DMS79 (cell line): ENCODE data around the gene CCDC171.
"Not testable (repeated sequence)": the region's sequence is repeated elsewhere in the genome, so short reads cannot be mapped to it uniquely, and the experiment has no call there.

ENCODE experiments used
- DNase-seq: peaks from one replicate; lab custom pipeline; 2025; lab: John Stamatoyannopoulos, UW

The CCDC171 gene

DNA sequence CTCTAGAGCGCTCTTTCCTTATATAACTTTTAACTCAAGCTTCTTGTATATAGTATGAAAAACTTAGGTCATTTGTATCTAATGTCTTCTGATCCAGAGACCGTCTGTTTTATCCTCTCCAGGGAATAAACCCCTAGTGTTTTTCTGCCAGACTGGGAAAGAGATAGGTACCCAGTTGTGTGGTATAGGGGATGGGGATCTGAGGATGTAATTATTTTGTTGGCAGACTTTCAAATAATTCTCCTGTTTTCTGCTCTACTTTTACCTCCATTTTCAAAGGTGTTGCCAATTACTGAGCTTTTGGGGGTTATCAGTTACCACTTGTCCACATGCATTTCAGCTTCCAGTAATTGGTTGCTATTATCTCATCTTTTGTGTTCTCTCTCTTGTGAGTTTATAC is 17.9 kb downstream of the CCDC171 start:
- DNase-seq = no peak

DNA sequence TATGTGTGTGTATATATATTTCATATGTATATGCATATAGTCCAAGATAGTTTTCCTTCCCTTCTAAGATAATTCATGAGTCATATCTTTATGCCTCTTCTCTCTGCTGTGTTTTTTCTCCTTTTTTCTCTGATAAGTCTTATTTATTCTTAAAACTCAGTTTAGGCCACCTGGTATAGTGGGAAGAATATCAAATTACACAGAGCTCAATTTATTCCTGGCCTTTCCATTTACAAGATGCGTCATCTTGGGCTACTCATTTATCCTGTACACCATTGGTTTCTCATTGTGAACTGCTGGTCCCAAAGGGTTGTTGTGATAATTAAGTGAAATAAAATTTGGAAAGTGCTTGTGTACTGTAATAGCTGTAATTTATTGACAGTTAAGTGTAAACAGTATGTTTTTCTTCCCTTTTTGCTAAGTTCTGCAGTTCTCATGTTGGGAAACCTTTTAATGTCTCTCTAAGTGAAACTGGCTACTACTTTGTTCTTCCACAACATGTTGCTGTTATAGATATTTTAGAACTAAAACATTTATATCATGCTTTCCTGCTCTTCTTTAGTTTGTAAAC is 19.4 kb downstream of the CCDC171 start:
- no peak for DNase-seq

DNA sequence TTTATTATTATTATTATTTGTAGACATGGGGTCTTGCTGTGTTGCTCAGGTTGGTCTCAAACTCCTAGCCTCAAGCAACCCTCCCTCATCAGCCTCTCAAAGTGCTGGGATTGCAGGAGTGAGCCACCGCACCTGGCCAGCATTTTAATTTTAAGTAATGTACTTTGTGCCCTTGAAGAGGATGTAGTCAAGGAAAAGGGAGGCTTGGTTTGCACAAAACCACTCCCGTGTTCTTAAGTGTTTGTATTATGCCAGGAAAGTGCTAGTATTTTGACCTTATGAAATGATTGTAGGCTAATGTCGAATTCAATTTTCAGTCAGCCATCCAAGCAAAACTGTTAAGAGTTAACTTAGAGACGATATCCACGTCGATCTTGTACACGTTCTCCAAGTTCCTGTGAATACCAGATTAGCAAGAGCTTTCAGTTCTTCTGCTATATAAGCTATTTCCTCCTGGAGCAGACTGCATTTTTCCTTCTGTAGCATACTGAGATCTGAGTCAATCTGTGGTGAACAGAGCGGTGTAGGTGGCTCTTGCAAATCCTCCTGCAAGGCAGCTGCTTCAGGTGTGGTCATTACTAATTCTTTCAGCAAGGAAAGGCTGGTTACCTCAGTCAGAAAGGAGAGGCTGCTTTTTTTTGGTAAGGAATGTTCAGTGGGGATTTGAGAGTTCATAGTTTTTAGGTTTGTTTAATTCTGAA is 23.7 kb downstream of the CCDC171 start:
- DNase-seq = peak; percentile 73

DNA sequence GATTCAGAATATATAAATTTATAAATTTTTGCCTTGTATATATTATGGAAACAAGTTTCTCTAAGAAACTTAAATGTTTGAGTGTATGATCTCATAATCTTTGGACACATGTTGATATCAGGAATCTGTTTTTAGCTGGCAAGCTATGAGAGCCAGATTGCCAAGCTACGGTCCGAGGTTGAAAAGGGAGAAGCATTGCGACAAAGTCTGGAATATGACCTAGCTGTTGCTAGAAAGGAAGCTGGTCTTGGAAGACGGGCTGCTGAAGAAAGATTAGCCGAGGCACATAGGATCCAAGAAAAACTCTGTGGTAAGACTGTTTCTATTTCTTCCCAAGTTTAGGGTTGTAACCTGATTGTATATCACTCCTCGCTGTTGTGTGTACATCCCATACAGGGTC is 25.9 kb downstream of the CCDC171 start:
- DNase-seq = no peak

DNA sequence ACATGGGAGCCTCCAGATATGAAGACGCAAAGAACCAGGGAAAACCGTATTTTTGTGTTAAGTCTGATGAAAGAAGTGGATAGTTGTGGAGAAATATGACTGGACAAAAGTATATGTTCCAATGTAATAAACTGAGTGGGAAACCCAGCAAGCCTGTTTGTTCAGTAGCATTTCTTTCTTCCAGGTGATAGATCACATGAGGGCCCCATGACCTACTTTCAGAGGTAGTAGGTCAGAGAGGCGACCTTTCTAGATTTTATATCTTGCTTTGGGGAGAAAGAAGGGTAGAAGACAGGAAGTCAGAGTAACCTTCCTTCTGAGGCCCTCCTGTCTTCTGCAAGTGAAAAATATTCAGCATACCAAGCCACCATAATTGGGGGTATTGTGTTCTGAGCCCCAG is 31.5 kb downstream of the CCDC171 start:
- DNase-seq = no peak

DNA sequence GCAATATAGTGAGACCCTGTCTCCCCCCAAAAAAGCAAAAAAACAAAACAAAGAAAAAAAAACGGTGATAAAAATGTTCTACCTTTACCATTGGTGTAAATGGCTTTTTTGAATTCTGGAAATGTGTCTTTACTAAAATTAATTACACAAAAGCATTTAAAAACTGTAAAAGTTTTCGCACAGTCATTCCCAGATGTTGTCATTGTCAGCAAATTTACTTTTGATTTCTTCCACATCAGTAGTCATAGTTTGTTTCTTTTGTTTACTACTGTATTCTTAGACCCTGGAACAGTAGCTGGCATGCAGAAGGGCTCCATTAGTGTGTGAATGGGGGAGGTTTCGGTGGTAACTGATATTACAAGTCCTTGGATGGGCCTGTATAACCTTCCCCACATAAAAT is 39.5 kb downstream of the CCDC171 start:
- DNase-seq = no peak

DNA sequence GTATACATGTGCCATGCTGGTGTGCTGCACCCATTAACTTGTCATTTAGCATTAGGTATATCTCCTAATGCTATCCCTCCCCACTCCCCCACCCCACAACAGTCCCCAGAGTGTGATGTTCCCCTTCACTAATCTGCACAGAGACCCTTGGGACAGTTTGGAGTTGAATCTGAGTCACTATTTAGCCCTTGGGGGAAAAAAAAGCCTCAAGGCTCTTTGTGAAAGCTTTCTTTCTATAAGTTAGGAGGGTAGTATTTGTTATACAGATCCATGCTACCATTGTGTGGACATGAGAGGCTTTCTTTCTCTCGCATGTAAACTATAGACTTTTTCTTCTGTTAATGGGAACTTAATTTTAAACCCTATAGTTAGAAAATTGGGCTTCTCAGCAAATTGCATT is 40.1 kb downstream of the CCDC171 start:
- DNase-seq = not testable (repeated sequence)

DNA sequence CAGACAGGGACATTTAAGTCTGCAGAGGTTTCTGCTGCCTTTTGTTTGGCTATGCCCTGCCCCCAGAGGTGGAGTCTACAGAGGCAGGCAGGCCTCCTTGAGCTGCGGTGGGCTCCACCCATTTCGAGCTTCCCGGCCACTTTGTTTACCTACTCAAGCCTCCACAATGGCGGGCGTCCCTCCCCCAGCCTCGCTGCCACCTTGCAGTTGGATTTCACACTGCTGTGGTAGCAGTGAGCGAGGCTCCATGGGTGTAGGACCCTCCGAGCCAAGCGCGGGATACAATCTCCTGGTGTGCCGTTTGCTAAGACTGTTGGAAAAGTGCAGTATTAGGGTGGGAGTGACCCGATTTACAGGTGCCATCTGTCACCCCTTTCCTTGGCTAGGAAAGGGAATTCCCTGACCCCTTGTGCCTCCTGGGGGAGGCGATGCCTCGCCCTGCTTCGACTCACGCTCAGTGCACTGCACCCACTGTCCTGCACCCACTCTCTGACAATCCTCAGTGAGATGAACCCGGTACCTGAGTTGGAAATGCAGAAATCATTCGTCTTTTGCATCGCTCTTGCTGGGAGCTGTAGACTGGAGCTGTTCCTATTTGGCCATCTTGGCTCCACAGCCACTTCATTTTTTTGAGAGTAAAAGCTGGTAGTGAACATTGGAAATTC is 48.0 kb downstream of the CCDC171 start:
- DNase-seq = not testable (repeated sequence)

DNA sequence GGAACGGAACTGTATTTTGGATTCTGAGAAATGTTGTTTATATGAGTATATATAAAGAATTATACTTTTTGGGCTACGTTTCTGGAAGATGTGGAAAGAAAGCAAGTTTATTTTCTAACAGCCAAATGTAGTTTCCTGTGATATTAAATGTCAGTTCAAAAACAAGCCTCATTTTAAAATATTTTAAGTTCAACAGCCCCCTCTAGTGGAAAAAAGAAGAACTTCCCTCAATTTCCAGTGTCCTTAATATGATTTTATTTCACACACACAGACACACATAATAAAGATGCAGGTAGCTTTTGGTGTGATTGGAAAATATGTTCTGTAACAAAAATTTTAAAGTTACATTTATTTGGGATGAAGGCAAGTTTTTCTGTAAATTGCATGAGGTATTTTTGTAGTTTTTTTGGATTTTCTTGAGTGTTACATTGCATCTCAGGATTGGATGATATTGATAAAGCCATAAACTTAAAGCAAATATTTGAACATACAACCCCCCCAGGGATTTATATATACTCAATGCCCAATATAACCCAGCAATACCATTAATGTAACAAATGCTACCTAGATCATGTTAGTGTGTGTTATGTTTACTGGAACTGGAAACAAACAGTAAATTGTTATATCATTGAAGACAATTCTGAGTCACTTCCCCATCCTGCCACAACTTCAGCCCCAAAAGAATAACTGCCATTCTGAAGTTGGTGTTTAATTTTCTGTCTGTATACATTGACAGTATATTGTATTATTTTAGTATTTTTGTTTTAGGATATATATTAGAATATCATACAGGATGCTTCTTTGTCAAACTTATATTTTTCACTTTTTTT is 54.0 kb downstream of the CCDC171 start:
- peak; percentile 8 for DNase-seq

DNA sequence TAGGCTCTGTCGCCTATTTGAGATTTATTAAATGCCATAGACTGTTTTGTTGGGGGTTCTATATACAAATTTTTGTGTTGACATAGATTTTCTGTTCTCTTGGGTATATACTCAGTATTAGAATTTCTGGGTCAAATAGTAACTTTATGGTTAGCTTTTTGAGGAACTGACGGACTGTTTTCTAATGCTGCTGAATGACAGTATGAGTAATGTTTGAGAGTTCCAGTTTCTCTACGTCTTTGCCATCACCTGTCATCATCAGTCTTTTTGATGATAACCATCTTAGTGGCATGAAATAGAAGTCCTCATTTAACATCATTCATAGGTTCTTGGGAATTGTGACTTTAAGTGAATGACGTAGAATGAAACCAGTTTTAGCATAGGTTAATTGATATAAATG is 60.1 kb downstream of the CCDC171 start:
- DNase-seq = no peak

DNA sequence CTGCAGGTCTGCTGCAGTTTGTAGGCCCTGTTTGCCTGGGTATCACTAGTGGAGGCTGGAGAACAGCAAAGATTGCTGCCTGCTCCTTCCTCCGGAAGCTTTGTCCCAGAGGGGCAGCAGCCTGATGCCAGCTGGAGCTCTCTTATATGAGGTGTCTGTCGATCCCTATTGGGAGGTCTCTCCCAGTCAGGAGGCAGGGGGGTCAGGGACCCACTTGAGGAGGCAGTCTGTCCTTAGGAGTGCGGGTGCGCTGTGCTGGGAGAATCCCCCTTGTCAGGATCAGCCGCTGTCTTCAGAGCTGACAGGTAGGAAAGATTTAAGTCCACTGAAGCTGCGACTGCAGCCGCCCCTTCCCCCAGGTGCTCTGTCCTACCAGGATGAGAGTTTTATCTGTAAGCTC is 64.9 kb downstream of the CCDC171 start:
- no peak for DNase-seq

DNA sequence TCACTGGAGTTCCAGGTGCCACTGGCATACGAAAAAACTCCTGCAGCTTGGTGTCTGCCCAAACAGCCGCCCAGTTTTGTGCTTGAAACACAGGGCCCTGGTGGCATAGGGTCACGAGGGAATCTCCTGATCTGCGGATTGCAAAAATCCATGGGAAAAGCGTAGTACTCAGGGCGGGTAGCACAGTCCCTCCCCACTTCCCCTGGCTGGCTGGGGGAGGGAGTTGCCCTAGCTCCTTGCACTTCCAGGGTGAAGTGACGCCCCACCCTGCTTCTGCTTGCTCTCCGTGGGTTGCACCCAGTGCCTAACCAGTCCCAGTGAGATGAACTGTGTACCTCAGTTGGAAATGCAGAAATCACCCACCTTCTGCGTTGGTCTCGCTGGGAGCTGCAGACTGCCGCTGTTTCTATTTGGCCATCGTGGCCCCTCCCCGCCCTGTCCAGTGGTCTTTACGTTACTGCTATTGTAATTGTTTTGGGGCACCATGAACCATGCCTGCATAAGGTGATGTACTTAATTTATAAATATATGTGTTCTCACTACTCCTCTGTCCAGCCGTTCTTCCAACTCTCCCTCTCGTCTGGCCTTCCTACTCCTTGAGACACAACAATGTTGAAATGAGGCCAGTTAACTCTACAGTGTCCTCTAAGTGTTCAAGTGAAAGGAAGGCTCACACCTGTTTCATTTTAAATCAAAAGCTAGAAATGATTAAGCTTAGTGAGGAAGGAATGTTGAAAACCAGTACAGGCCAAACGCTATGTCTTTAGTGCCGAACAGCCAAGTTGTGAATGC is 65.9 kb downstream of the CCDC171 start:
- no peak for DNase-seq

DNA sequence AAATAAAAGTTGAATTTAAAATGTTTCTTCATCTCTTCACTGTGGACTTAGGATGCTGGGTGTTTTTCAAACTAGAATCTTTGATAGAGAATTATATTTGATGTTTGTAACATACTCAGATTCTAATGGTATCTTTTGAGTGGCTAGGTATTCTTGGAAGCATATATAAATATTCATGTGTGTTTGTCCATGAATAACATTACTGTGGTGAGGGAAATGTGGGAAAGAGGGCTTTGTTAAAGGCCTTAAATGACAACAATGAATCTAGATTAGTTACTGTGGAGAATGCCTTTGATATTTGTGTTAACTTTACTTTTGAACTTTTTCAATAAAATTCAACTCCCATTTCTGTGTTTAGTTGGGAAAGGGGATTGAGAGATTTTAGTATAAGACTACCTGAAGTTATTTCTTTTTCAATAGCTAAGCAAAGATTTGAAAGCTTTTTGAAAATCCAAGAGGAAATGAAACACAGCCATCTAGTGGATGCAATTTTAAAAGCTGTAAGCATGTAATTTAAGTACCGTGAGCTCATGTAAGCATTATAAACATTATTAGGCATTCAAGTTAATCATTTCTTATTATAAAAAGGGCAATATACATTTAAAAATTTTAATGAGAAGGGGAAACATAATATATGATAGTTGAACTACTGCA is 69.6 kb downstream of the CCDC171 start:
- no peak for DNase-seq

DNA sequence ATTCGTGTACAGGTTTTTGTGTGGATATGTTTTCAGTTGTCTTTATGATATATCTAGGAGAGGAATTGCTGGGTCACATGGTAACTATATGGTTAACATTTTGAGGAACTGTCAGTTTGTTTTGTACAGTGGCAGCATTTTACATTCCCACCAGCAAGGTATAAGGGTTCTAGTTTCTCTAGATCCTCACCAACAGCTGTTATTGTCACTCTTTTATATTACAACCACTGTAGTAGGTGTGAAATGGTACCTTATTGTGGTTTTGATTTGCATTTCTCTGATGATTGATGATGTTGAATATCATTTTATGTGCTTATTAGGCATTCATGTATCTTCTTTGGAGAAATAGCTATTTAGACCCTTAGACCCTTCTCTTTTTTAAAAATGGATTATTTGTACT is 82.9 kb downstream of the CCDC171 start:
- DNase-seq = no peak

DNA sequence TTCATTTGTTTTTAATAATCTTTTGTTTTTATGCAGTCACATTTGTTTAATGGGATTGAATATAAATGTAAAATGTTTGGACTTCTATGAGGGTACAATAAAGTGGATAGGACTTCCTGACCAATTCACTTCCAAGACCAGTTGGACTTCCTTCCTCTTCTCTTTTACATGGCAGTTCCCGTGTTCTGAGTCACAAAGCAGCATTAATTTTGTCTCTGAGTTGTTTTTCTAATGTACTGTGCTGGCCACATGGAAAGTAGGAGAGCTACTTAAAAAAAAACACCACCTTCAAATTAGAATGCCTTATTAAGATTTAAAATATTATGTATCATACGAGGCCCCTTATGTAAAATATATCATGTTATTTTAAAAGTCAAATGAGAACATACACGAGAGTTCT is 87.3 kb downstream of the CCDC171 start:
- DNase-seq = no peak

DNA sequence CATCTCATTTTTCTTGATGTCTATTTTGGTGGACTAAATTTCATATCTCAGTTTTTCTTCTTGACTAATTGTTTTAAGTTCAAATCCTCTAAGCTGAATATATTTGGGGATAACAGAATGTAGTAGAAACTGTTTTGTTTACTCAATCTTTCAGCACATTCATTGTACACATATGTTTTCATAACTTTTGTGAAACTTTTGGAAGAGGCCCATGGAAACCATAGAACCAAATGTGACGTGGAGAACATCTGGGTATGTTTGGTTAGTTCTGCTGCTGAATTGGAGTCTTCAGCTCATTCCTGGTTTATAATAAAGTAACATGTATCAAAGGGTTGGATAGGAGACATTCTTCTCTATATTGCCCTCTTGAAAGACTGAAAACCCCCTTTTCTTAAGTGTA is 88.4 kb downstream of the CCDC171 start:
- no peak for DNase-seq

DNA sequence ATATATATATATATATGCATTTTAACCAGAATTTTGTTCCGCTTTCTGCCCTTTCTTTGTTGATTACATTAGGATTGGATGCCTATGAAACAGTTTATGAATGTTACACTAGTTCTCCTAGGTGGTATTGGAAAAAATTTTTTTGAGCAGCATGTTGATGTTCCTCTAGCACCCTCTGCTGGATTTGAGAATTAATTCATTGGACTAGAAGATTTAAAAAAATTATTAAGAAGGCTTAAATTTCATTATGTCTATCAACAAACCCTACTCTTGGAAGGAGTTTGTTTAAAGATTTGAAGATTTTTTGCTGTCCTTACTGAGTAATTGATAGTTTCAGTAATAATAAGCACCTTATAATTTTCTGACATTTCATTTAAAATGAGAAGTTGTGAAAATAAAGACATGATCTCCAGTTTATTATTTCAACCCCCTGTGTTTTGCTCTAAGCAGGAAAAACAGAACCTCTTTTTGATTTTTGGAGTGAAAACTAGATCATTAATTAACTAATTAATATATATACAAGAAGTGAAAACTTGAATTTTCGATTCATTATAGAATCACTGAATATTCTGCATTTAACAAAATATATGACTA is 89.6 kb downstream of the CCDC171 start:
- DNase-seq = peak; percentile 16

DNA sequence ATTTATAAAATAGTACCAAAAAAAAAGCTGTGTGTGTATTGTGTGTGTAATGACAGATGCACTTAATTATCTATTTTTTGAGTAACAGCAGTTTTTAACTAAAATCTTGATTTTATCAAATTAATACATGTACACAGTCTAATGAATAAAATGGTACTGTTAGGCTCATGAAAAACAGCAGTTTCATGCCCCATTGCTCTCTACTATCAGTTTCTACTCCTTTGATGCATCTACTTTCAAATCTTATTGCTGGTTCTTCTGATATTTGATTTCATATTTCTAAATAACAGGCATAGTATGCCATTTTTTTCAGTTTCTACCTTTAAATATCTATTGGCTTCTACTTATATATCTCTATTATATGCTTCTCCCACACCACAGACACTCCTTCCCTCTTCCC is 117.4 kb downstream of the CCDC171 start:
- no peak for DNase-seq

DNA sequence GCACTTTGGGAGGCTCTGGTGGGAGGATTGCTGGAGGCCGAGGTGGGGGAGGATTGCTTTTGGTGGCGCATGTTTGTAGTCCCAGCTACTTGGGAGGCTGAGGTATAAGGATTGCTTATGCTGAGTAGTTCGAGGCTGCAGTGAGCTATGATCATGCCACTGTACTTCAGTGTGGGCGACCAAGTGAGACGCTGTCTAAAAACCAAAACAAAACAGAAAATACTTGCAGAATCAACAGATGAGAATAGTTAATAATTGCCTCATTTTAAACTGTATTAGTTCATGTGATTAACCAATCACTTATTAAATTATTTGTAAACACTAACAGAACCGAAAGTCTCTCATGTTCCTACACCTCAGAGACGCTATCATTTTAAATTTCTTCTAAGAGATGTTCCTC is 118.1 kb downstream of the CCDC171 start:
- DNase-seq = no peak

DNA sequence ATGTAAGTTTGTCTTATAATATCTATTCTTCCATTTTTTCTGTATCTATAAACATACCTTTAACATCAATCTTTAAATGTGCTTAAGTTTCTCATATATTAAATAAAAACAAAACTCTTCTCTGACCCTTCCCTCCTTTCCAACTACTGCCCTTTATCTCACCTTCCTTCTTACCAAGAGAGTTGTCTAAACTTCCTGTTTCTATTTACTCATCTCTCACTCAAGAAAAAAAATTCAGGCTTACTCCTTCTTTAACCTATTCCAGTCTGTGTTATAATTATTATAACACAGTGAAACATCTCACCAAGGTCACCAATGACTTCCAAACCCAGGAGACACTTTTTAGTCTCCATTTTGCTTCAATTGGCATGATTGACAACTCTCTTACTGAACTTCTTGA is 140.9 kb downstream of the CCDC171 start:
- DNase-seq = no peak

DNA sequence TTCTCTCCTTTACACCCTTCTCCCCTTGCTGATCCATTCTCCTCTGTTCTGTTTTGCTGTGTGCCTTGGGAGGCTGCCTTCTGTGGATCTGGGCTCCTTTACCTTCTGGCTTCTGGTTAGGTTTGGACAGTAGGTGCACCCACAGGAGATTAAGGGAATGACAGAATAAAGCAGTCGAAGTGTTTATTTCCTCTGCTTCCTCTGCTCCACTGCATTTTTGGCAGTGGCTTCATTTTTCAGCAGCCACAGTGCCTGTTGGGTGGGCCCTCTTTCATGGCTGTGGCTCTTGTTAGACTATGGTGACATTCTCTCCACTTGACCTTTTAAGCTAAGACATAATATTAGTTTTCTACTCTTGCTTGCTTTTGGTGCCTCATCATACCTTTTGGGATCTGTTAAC is 144.1 kb downstream of the CCDC171 start:
- no peak for DNase-seq
